Coronary artery (tissue), 2 donors: ENCODE measurements around the gene TMC2.

Source experiments
- DNase-seq: peaks from one replicate; pipeline ENCODE4 v3.0.0-alpha.2; 2017; ENCODE audit warnings: low spot score
- H3K27ac ChIP-seq, 2 donors: fragments of 200-600 bp; sonication (generic); one replicate each; pipeline ENCODE4 v1.5.1; 2016 to 2019
- H3K4me3 ChIP-seq: fragments of 200-600 bp; sonication (generic); 2 replicates; pipeline ENCODE4 v1.5.1; 2016; ENCODE audit warnings: mild to moderate bottlenecking, moderate library complexity
- CTCF ChIP-seq: fragments of 200-600 bp; sonication (generic); IDR thresholded peaks from one replicate; pipeline ENCODE4 v1.5.1; 2019; ENCODE audit warnings: antibody characterized with exemption

TMC2 gene

GRCh38 chr20:2657241-2657640 is 120.9 kb downstream of the TMC2 start:
- H3K4me3 ChIP-seq = no peak overlapping the region
- no peak for TF ChIP-seq CTCF
- no peak overlapping the region for H3K27ac ChIP-seq
- no peak for DNase-seq

- Histone ChIP-seq H3K27ac (no peak overlapping the region), H3K4me3 (no peak overlapping the region)
- TF ChIP-seq CTCF = no peak
- no peak for DNase-seq
These were observed 121.3 kb downstream of the TMC2 start for GRCh38 chr20:2657674-2658073.

GRCh38 chr20:2658414-2659354 is 122.3 kb downstream of the TMC2 start:
- no peak for DNase-seq

GRCh38 chr20:2659547-2659946 is 123.2 kb downstream of the TMC2 start:
- no peak for DNase-seq
- no peak overlapping the region for H3K27ac ChIP-seq
- TF ChIP-seq CTCF = no peak
- no peak overlapping the region for H3K4me3 ChIP-seq

More at GRCh38 chr20:2658414-2659354, 122.3 kb downstream of the TMC2 start:
- H3K4me3 ChIP-seq = no peak overlapping the region
- TF ChIP-seq CTCF = no peak
- no peak overlapping the region for H3K27ac ChIP-seq

GRCh38 chr20:2663364-2663886 is 127.1 kb downstream of the TMC2 start:
- peak overlapping the region; percentile 88 to 92 for H3K27ac ChIP-seq
- TF ChIP-seq CTCF = no peak

GRCh38 chr20:2663887-2664719 is 127.7 kb downstream of the TMC2 start, which contains the start of gene IDH3B:
TSS of gene IDH3B (minus strand) at chr20:2664216. CDS start at chr20:2664188, 28 bp downstream.
- H3K27ac ChIP-seq = peak within 1 kb of the TSS; percentile 88 to 92
- TF ChIP-seq CTCF = no peak
- DNase-seq = peak; percentile 96
- H3K4me3 ChIP-seq = peak within 1 kb of the TSS; percentile 96

More at GRCh38 chr20:2663364-2663886, 127.1 kb downstream of the TMC2 start:
- DNase-seq = no peak
- peak overlapping the region; percentile 96 for H3K4me3 ChIP-seq
